Measurements from ENCODE around the gene SLC38A7. TPM values are rescaled to one million over a fixed set of nuclear protein-coding genes. Genes with fewer than 3 reads are reported as not detected.

Gene SLC38A7
- total RNA-seq, 2 experiments from 2014 or later: 5.1 to 6.0 TPM

GRCh38 chr16:58679763-58680162, 4.8 kb downstream of the SLC38A7 start:
- no peak overlapping the region for H3K4me3 Mint-ChIP-seq
- no peaks in the 10 kb centered on the region for H3K9me3 Mint-ChIP-seq
- CTCF ChIA-PET: no interaction called here
- H3K36me3 Mint-ChIP-seq (ENCODE audit: low read depth): no peaks in the 10 kb centered on the region
- intact Hi-C loops (cut with micrococcal nuclease): no loop called here
- DNase-seq (no peak), ATAC-seq (no peak)
- TF ChIP-seq CTCF (IDR thresholded peaks at IDR 0.05): no peak
- POLR2A ChIA-PET: no interaction called here
- no peak overlapping the region for H3K27ac Mint-ChIP-seq
- H3K4me1 Mint-ChIP-seq (ENCODE audit: low read depth): peaks cover 14% of the 10 kb centered on the region
- H3K27me3 Mint-ChIP-seq: no peaks in the 10 kb centered on the region

DNA sequence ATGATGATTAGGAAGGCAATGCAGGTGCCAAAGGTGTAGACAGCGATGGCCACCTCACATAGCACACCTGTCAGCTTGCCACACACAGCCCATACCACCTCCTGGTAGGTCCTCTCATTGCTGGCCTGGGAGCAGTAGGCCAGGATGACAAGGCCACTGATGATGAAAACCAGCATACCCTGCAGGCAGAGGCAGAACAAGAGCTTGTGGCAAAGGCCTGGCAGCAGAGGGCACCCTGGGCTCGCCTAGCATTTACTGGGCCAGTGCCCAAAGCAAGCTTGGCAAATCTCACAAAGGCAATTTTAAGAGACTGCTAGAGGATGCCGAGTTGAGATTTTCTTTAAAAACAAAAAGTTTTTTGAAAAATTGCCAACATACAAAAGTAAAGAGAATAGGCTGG, 5.9 kb downstream of the SLC38A7 start:
- Mint-ChIP-seq H3K27ac (no peak overlapping the region), H3K27me3 (no peaks in the 10 kb centered on the region), H3K9me3 (no peaks in the 10 kb centered on the region), H3K36me3 (ENCODE audit: low read depth) (no peaks in the 10 kb centered on the region), H3K4me3 (no peak overlapping the region), H3K4me1 (ENCODE audit: low read depth) (peaks cover 8% of the 10 kb centered on the region)
- ChIA-PET POLR2A (interaction anchor here (0.5 to 1.0 kb wide), 3 partner anchors 53 to 471 kb away, joined by 3 read pairs; no protein-coding TSS in a partner anchor), CTCF (interaction anchor here (3.0 kb wide), 1 partner anchor 78 kb away, joined by 15 read pairs; no protein-coding TSS in a partner anchor)
- peak; percentile 24 for DNase-seq
- peak; percentile 47 for ATAC-seq
- intact Hi-C loops (cut with micrococcal nuclease): no loop called here
- no peak for TF ChIP-seq CTCF (IDR thresholded peaks at IDR 0.05)

GRCh38 chr16:58678269-58678668, 6.3 kb downstream of the SLC38A7 start:
- H3K4me1 Mint-ChIP-seq (ENCODE audit: low read depth): peaks cover 3% of the 10 kb centered on the region
- CTCF ChIA-PET: interaction anchor here (3.0 kb wide), 1 partner anchor 78 kb away, joined by 15 read pairs; no protein-coding TSS in a partner anchor
- H3K27me3 Mint-ChIP-seq: no peaks in the 10 kb centered on the region
- intact Hi-C loops (cut with micrococcal nuclease): no loop called here
- H3K27ac Mint-ChIP-seq: no peak overlapping the region
- ATAC-seq: no peak
- no peaks in the 10 kb centered on the region for H3K36me3 Mint-ChIP-seq (ENCODE audit: low read depth)
- TF ChIP-seq CTCF (IDR thresholded peaks at IDR 0.05): no peak
- DNase-seq: no peak
- POLR2A ChIA-PET: interaction anchor here (0.9 kb wide), 1 partner anchor 98 kb away, joined by 3 read pairs; no protein-coding TSS in a partner anchor
- H3K4me3 Mint-ChIP-seq: no peak overlapping the region
- no peaks in the 10 kb centered on the region for H3K9me3 Mint-ChIP-seq

DNA sequence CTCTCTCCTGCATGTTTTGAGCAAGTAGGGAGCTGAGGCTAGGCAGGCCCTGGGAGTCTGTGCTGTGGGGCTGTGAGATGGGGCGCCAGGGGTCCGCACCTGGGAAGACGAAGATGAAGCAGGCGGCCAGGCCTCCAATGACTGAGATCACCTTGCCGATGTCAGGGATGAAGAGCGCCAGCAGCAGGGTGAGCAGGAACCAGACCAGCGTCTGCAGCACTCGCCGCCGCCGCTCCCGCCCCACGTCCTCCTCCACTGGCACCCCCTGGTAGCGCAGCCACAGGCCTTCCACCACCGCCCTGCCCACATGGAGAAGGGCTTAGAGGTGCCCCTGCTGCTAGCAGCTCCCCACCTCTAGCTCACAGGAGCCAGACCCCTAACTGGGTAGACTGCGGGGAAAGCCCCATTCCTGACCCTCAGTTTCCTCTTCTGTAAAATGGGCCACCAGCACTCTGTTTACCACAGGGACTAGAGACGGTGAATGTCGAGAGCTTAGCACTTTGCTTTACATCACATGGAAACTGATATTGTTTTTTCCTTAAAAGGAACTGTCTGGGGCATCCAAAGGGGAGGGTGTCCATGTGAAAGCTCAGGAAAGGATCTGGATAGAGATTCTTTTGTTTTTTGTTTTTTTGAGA, 13.5 kb downstream of the SLC38A7 start:
- Mint-ChIP-seq H3K36me3 (ENCODE audit: low read depth) (peaks cover 12% of the 10 kb centered on the region), H3K9me3 (no peaks in the 10 kb centered on the region), H3K27me3 (no peaks in the 10 kb centered on the region), H3K4me1 (ENCODE audit: low read depth) (no peaks in the 10 kb centered on the region), H3K27ac (no peak overlapping the region), H3K4me3 (no peak overlapping the region)
- ChIA-PET POLR2A (interaction anchor here (0.7 kb wide), 1 partner anchor 14 kb away, joined by 4 read pairs; the partner anchor contains the start of gene SLC38A7), CTCF (interaction anchor here (1.1 kb wide), 1 partner anchor 85 kb away, joined by 3 read pairs; no protein-coding TSS in a partner anchor)
- no peak for TF ChIP-seq CTCF (IDR thresholded peaks at IDR 0.05)
- no peak for DNase-seq
- ATAC-seq: no peak
- intact Hi-C loops (cut with micrococcal nuclease): no loop called here

DNA sequence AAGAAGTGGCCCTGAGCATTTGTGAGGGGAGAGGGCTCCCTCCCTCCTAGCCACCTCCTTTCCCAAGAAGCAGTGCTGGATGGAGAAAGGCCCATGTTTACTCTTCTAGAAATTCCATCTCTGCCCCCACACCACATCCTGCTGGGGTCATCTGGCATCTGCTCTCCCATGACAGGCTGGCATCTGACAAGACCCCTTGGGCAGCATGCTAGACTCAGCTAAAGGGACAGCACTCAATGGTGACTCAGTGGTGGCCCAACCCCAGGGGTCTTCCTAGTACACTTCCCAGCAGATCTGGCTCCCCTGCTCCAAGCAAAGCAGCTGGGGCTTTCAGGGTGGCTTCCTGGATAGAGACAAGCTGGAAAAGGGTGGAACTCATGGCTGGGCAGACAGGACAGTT, 14.4 kb downstream of the SLC38A7 start:
- TF ChIP-seq CTCF (IDR thresholded peaks at IDR 0.05): no peak
- ATAC-seq (no peak), DNase-seq (no peak)
- no peaks in the 10 kb centered on the region for H3K9me3 Mint-ChIP-seq
- no peak overlapping the region for H3K27ac Mint-ChIP-seq
- no peaks in the 10 kb centered on the region for H3K27me3 Mint-ChIP-seq
- H3K4me3 Mint-ChIP-seq: no peak overlapping the region
- peaks cover 12% of the 10 kb centered on the region for H3K36me3 Mint-ChIP-seq (ENCODE audit: low read depth)
- no peaks in the 10 kb centered on the region for H3K4me1 Mint-ChIP-seq (ENCODE audit: low read depth)
- intact Hi-C loops (cut with micrococcal nuclease): no loop called here
- CTCF ChIA-PET: no interaction called here
- POLR2A ChIA-PET: no interaction called here
